Measurements from ENCODE around the gene MITF.

- TF ChIP-seq, protein P1, sequence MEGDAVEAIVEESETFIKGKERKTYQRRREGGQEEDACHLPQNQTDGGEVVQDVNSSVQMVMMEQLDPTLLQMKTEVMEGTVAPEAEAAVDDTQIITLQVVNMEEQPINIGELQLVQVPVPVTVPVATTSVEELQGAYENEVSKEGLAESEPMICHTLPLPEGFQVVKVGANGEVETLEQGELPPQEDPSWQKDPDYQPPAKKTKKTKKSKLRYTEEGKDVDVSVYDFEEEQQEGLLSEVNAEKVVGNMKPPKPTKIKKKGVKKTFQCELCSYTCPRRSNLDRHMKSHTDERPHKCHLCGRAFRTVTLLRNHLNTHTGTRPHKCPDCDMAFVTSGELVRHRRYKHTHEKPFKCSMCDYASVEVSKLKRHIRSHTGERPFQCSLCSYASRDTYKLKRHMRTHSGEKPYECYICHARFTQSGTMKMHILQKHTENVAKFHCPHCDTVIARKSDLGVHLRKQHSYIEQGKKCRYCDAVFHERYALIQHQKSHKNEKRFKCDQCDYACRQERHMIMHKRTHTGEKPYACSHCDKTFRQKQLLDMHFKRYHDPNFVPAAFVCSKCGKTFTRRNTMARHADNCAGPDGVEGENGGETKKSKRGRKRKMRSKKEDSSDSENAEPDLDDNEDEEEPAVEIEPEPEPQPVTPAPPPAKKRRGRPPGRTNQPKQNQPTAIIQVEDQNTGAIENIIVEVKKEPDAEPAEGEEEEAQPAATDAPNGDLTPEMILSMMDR (IDR thresholded peaks at IDR 0.05; ENCODE audit: poor library complexity, severe bottlenecking), result no peak
- TF ChIP-seq RAD21 (conservative IDR thresholded peaks at IDR 0.05) (no peak), EZH2 (IDR thresholded peaks at IDR 0.05; ENCODE audit: borderline replicate concordance, insufficient read depth, low read length, poor library complexity, severe bottlenecking) (no peak), TAF1 (IDR thresholded peaks at IDR 0.05; ENCODE audit: low read depth) (no peak)
These were observed 3.4 kb upstream of the MITF start for GRCh38 chr3:69735893-69736292.
